Activated CD8-positive, alpha-beta memory T cell treated with anti-CD3 and anti-CD28 coated beads, Interleukin-2, amount 10 ng/mL, durations not matched to agents 7 days and 5 days (primary cell): Measurements from ENCODE around the gene NCAM1. TPM values are rescaled to one million over a fixed set of nuclear protein-coding genes. Genes with fewer than 3 reads are reported as not detected.

Source experiments
- ATAC-seq: fragments of 150-1000 bp; cut with Tn5 transposase; one replicate; pipeline ENCODE4 v1.10.0; 2021; ENCODE audit warnings: moderate library complexity
- CTCF ChIA-PET: fragments of 350-600 bp; sonication (Branson Sonifier 250); formaldehyde crosslinking; loops from one replicate; lab custom pipeline; 2021; ENCODE audit warnings: antibody characterized with exemption; lab: Charles Lee
- DNase-seq: peaks from one replicate; pipeline ENCODE4 v3.0.0-alpha.2; 2020
- H3K27ac Mint-ChIP-seq: one replicate; pipeline ENCODE4 v1.8.0; 2021; ENCODE audit warnings: mild to moderate bottlenecking, mixed read lengths
- H3K27me3 Mint-ChIP-seq: one replicate; pipeline ENCODE4 v1.8.0; 2021; ENCODE audit warnings: mixed read lengths
- H3K36me3 Mint-ChIP-seq: one replicate; pipeline ENCODE4 v1.8.0; 2021; ENCODE audit warnings: mild to moderate bottlenecking, mixed read lengths
- H3K4me1 Mint-ChIP-seq: one replicate; pipeline ENCODE4 v1.8.0; 2021; ENCODE audit warnings: mixed read lengths
- H3K4me3 Mint-ChIP-seq: one replicate; pipeline ENCODE4 v1.8.0; 2021; ENCODE audit warnings: mild to moderate bottlenecking, moderate library complexity, mixed read lengths
- H3K9me3 Mint-ChIP-seq: one replicate; pipeline ENCODE4 v1.8.0; 2022; ENCODE audit warnings: low read depth, mixed read lengths
- total RNA-seq, 2 experiments: library from RNA; stranded (reverse); gene quantifications; one replicate each; pipeline ENCODE4 v1.2.3, GENCODE V29; 2021

The NCAM1 gene
- total RNA-seq, 2 experiments from 2014 or later = 1.8 to 4.1 TPM

DNA sequence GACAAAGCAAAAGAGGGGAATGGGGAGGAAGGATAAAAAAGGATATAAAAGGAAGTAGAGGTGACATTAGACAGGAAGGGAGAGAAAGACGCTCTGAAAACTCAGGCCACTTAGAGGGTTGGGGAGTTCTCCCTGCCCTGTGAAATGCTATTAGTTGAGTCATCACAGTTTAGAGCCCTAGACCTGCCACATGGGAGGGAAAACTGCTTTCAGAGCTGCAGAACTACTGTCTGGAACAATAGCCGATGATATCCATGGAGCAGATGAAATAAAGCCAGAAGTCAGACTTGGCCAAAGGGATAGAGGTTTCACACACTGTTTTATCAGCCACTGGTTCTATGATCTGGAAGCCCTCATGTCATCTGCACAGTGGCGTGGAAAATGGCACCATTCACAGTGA, 157.9 kb downstream of the NCAM1 start:
- CTCF ChIA-PET = no interaction called here
- no peak for DNase-seq
- no peak overlapping the region for H3K27ac Mint-ChIP-seq
- no peaks in the 10 kb centered on the region for H3K36me3 Mint-ChIP-seq
- H3K4me1 Mint-ChIP-seq = no peaks in the 10 kb centered on the region
- H3K9me3 Mint-ChIP-seq = no peaks in the 10 kb centered on the region
- no peak for ATAC-seq
- no peak overlapping the region for H3K4me3 Mint-ChIP-seq
- peaks cover 40% of the 10 kb centered on the region for H3K27me3 Mint-ChIP-seq

DNA sequence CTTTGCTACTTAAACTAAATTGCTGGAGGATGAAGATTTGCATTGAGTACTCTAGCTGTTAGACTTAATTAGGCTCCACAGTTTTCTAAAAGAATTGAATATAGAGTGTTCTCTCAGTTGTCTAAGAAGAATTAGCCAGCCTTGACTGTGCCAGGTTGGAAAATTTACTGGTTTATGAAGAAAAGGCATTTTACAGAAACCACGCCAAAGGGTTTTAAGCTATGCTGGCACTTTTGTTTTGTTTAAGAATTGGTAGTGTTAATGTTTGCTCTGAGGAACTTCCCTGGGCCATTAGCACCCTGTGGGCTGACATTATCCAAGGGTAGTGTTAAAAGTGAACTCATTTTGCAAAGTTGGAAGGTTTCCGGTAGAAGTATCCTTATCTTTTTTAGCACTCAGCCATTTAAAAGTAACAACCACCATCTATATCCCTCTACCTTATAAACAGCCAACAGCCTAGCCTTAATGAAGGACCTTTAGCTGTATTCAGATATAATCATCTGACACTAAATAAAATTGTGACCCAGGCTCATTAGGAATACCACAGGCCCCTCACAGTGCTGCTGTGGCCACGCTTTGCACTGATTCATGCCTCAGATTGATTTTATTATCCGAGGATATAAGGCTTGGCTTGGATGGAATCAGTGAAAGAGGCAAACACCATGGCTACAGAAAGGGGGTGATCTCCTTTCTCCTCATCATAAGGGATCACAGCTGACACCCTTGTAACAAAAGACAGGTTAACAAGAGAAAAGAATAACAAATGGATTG, 158.9 kb downstream of the NCAM1 start:
- H3K27ac Mint-ChIP-seq = no peak overlapping the region
- ATAC-seq (no peak), DNase-seq (no peak)
- no peaks in the 10 kb centered on the region for H3K4me1 Mint-ChIP-seq
- H3K4me3 Mint-ChIP-seq = no peak overlapping the region
- CTCF ChIA-PET = no interaction called here
- H3K27me3 Mint-ChIP-seq = peaks cover 37% of the 10 kb centered on the region
- no peaks in the 10 kb centered on the region for H3K9me3 Mint-ChIP-seq
- H3K36me3 Mint-ChIP-seq = no peaks in the 10 kb centered on the region

DNA sequence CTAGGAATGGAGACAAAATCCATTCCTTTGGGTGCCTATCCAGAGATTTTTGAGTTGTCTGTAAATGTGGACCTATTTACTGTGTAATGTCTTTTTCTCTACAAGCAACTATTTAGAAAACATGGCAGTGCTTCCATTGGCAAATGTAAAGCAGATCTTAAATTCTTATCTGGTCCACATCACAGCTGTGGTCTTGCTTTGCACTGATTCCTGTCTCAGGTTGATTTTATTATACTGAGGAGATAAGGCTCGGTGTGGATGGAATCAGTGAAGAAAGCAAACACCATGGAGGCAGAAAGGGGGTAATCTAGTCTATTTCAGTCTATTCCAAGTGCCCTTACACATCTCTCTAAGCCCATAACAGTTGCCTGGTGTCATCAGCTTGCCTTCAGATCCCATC, 160.5 kb downstream of the NCAM1 start:
- H3K9me3 Mint-ChIP-seq = no peaks in the 10 kb centered on the region
- peaks cover 37% of the 10 kb centered on the region for H3K27me3 Mint-ChIP-seq
- ATAC-seq = no peak
- H3K27ac Mint-ChIP-seq = no peak overlapping the region
- no peaks in the 10 kb centered on the region for H3K36me3 Mint-ChIP-seq
- no peak overlapping the region for H3K4me3 Mint-ChIP-seq
- CTCF ChIA-PET = no interaction called here
- H3K4me1 Mint-ChIP-seq = no peaks in the 10 kb centered on the region
- DNase-seq = no peak

DNA sequence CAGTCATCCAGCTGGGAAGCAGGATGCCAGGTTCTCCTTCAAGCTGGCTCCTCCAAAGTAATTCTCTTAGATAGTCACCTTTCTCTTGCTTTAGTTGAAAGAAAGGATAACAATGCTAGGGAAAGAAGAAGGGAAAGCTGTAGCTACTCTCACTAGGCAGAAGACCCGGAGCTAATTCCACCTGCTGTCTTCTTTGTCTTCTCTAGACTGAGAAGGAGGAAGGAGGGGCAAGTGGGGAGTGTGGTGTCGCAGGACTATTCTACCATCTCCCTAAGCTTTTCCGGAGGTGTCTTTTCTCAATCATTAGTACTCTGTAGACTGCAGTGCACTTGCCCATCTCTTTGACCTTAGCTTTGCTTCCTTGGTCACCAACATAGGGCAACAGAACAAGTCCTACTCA, 162.8 kb downstream of the NCAM1 start:
- Mint-ChIP-seq H3K27ac (no peak overlapping the region), H3K9me3 (no peaks in the 10 kb centered on the region), H3K27me3 (peaks cover 21% of the 10 kb centered on the region), H3K4me3 (no peak overlapping the region), H3K36me3 (no peaks in the 10 kb centered on the region), H3K4me1 (no peaks in the 10 kb centered on the region)
- CTCF ChIA-PET = no interaction called here
- no peak for DNase-seq
- no peak for ATAC-seq

DNA sequence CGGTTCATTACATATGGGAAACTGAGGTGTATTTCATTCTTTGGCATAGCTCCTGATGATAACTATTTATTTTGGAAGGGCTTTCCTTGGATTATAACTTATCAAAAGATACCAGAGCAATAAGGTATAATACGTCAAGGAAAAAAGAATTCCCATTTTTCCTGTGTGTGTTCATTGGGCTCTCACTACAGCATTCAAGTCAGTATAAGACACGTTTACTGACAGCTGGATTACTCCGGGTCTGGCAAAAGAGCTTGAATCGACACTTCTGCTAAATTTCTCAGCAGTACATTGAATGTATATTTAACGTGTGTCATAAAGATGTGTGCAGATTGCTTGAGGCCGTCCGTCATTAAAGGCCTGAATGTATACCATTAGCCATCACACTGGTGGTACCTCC, 163.4 kb downstream of the NCAM1 start:
- Mint-ChIP-seq H3K36me3 (no peaks in the 10 kb centered on the region), H3K27me3 (peaks cover 24% of the 10 kb centered on the region), H3K4me1 (no peaks in the 10 kb centered on the region), H3K4me3 (no peak overlapping the region), H3K9me3 (no peaks in the 10 kb centered on the region), H3K27ac (no peak overlapping the region)
- CTCF ChIA-PET = no interaction called here
- DNase-seq (no peak), ATAC-seq (no peak)

DNA sequence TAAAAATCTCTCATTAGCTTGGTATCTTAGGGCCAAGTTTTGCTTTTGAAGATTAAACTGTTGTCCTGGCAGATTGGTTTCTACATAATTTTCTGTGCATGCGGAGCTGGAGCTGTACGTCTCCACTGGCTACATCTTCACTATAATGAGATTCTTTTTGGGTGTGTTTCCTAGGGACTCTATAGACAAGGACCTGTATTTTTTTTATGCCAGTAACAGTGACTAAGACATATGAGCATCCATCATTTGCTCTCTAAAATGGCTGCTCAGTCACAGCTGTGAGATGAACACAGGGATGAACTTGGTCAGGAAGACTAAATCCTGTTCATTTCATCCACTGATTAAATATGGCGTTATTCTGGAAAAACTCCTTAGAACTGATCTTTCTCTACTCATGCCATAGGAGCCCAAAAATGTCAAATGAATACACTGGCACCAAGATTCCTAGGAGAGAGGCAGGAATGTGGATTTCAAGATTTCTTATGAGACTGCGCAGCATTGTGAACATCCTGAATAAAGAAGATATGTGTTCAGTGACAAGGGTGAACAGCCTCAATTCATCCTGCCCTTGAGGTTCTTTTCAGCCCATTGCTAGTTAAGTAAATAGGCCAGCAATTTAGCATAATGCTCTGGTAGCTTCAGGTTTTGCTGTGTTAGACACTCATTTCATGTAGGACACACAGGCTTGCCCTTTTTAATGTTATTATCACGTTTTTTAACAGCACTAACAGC, 168.2 kb downstream of the NCAM1 start:
- H3K27me3 Mint-ChIP-seq = peaks cover 9% of the 10 kb centered on the region
- DNase-seq = no peak
- no peak overlapping the region for H3K27ac Mint-ChIP-seq
- no peaks in the 10 kb centered on the region for H3K36me3 Mint-ChIP-seq
- no peaks in the 10 kb centered on the region for H3K4me1 Mint-ChIP-seq
- ATAC-seq = no peak
- no peaks in the 10 kb centered on the region for H3K9me3 Mint-ChIP-seq
- CTCF ChIA-PET = no interaction called here
- H3K4me3 Mint-ChIP-seq = no peak overlapping the region

DNA sequence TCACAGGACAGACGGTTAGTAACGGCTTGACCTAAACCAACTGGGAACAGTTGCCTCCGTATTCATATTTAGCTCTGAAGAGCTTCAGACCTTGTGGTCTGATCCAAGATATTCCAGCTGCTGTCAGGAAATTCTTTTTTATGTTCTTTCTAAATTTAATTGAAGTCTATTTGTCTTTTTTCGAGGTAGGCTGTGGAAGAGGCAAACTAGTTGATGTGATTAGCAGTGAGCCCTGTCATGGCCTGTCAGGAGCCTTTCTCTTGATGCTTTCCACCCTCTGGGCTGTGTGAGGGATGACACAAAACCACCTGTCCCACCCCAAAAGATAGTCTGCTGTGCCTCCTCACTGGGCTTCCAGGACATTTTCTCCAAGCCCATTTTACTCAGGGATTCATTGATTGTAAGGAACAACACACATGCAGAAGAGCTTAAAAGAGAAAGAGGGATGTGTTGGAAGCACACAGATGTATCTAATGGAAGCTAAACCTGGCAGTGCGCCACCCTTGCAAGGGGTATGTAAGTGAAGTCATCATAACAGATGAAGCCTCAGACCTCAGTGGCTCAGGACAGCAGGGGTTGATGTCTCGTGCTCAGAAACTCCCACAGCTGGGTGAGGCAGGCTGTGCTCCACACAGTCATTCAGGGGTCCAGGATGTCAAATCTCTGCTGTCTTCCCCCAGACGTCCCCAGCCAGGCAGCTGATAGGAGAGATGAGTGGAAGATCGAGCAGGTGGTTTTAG, 170.0 kb downstream of the NCAM1 start:
- H3K27ac Mint-ChIP-seq = no peak overlapping the region
- no peaks in the 10 kb centered on the region for H3K4me1 Mint-ChIP-seq
- H3K4me3 Mint-ChIP-seq = no peak overlapping the region
- no peaks in the 10 kb centered on the region for H3K9me3 Mint-ChIP-seq
- CTCF ChIA-PET = interaction anchor here (1.0 kb wide), 1 partner anchor 17 kb away, joined by 3 read pairs; no protein-coding TSS in a partner anchor
- no peak for DNase-seq
- peaks cover 11% of the 10 kb centered on the region for H3K27me3 Mint-ChIP-seq
- ATAC-seq = no peak
- H3K36me3 Mint-ChIP-seq = no peaks in the 10 kb centered on the region

DNA sequence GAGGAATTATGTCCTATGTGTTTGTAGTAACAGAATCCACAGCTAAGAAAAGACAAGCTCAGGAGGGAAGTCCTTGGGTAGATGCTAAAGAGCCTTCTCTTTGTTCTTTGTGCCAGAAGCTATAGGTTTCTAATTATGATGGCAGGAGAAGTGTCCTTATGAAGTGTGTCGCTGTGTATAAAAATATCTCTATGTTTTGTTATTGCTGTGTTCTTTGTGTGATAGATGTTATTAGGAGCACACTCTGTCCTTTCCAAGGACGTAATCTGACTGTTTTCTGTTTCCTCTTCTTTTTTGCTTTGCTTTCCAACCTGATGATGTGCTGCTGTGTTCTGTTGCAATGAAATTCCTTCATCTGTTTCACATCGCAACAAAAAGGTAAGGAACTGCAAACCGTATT, 171.9 kb downstream of the NCAM1 start:
- CTCF ChIA-PET = no interaction called here
- H3K36me3 Mint-ChIP-seq = no peaks in the 10 kb centered on the region
- no peak overlapping the region for H3K27ac Mint-ChIP-seq
- H3K9me3 Mint-ChIP-seq = no peaks in the 10 kb centered on the region
- no peak overlapping the region for H3K4me3 Mint-ChIP-seq
- ATAC-seq (no peak), DNase-seq (no peak)
- no peaks in the 10 kb centered on the region for H3K4me1 Mint-ChIP-seq
- H3K27me3 Mint-ChIP-seq = peaks cover 27% of the 10 kb centered on the region

DNA sequence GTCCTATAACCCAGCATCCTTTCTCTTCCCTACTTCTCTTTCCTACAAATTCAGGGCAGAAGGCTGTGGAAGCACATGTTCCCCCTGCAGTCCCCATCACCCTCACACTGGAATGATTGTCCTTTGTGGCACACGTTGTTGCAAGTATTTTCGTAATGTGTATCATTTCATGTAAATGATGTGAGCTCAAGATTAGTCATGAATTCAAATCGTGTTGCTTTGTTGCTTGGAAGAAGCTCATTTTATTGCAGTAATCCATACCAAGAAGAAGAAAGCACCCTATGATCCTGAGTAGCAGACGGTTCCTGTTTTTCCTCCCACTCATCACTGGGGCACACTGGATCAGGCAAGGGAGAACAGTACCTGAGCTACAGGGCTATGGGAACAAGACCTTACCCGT, 173.4 kb downstream of the NCAM1 start:
- no peak for ATAC-seq
- no peaks in the 10 kb centered on the region for H3K4me1 Mint-ChIP-seq
- no peak overlapping the region for H3K27ac Mint-ChIP-seq
- no peak for DNase-seq
- no peaks in the 10 kb centered on the region for H3K36me3 Mint-ChIP-seq
- H3K9me3 Mint-ChIP-seq = no peaks in the 10 kb centered on the region
- no peak overlapping the region for H3K4me3 Mint-ChIP-seq
- H3K27me3 Mint-ChIP-seq = peaks cover 34% of the 10 kb centered on the region
- CTCF ChIA-PET = no interaction called here

DNA sequence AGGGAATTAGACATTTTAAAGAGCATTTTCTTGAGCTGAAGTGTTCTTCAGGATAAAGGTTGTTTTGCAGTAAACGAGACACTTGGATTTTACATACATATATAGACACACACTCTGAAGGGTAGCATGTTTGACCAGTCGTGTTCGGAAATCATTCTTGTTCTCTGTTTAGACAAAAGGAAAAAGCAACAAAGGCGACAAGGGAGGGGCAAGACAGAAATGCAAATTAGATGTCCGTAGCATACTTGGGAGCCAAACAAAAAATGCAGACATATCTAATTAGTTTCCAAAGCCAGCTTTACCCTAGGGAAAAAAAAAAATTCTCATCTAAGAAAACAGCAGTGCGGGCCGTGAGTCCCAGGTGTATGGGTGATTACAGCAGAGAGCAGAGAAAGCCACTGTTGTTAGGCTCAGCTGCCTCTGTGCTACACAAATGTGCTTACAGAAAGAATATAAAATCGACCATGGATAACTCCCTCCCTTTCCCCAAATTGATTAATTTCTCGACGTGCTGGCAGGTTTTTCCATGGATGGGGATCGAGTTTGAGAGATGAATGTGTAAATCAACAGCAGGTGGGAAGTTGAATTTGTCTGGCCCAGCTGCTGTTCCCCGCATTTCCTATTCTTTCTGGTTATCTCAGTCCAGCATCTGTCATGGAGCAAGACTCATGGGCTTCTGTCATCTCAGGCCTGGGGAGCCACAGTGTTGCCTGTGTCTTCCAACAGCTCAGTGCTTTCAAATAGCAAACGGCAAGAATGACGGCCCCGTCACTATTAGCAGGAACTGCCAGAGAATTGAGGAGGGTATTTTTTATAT, 176.7 kb downstream of the NCAM1 start:
- H3K27ac Mint-ChIP-seq = no peak overlapping the region
- no peaks in the 10 kb centered on the region for H3K9me3 Mint-ChIP-seq
- H3K4me3 Mint-ChIP-seq = no peak overlapping the region
- CTCF ChIA-PET = no interaction called here
- no peaks in the 10 kb centered on the region for H3K36me3 Mint-ChIP-seq
- no peaks in the 10 kb centered on the region for H3K4me1 Mint-ChIP-seq
- no peak for DNase-seq
- no peak for ATAC-seq
- H3K27me3 Mint-ChIP-seq = peaks cover 41% of the 10 kb centered on the region

DNA sequence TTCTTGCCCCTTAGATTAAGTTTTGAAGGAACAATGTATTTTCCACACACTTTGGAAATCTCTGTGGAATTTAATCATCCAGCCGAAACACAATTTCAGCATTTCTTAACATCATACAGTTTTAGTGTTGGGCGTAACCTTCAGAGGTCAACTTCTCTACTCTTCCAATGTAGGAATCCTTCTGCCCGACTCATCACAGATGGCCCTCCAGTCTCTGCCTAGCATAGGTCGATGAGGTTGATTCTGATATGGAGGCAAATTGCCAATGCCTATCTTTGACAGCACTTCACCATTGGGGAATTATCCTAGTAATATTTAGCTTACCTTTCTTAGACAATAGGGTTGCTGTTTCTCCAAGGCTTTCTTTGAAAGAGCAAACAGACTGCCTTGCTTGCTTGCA, 177.5 kb downstream of the NCAM1 start:
- CTCF ChIA-PET = no interaction called here
- Mint-ChIP-seq H3K27me3 (peaks cover 44% of the 10 kb centered on the region), H3K27ac (no peak overlapping the region), H3K4me3 (no peak overlapping the region), H3K4me1 (no peaks in the 10 kb centered on the region), H3K36me3 (no peaks in the 10 kb centered on the region), H3K9me3 (no peaks in the 10 kb centered on the region)
- DNase-seq (no peak), ATAC-seq (no peak)

DNA sequence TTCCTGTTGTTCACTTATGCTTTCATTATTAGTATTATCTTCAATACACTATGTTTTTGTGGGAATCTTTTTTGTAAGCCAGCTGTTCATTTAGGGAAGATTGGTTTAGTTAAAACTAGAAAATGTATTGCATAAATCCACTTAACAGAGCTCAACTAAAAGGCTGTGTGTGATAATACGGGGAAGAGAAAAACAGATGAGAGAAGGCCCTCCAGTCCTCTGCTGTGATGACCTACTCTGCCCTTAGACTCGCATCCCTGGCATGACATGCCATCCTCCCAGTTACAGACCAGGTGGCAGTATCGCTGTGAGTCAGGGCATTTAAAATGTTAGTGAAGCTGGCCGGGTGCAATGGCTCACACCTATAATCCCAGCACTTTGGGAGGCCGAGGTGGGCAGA, 179.8 kb downstream of the NCAM1 start:
- H3K4me1 Mint-ChIP-seq = no peaks in the 10 kb centered on the region
- H3K4me3 Mint-ChIP-seq = no peak overlapping the region
- H3K9me3 Mint-ChIP-seq = no peaks in the 10 kb centered on the region
- ATAC-seq (no peak), DNase-seq (no peak)
- CTCF ChIA-PET = no interaction called here
- no peaks in the 10 kb centered on the region for H3K36me3 Mint-ChIP-seq
- H3K27ac Mint-ChIP-seq = no peak overlapping the region
- H3K27me3 Mint-ChIP-seq = peaks cover 48% of the 10 kb centered on the region

DNA sequence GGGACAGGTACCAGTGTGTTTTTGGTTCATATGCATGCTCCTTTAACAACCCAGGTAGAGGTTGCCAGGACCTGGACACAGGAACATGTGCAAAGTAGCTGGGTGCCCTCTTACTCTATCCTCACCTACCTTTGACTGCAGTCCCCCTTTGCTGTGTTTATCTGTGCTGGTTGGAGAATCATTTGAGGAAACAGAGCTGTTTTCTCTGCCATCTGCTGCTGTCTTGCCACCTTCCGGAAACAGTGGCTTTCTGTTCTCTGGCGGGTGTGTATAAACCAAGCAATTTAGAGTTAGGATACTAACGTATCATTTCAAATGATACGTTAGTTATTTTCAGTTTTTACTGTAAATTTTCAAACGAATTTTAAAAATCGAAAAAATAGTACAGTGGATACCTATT, 181.3 kb downstream of the NCAM1 start:
- Mint-ChIP-seq H3K36me3 (no peaks in the 10 kb centered on the region), H3K9me3 (no peaks in the 10 kb centered on the region), H3K4me3 (no peak overlapping the region), H3K27ac (no peak overlapping the region), H3K4me1 (no peaks in the 10 kb centered on the region), H3K27me3 (peaks cover 33% of the 10 kb centered on the region)
- CTCF ChIA-PET = no interaction called here
- ATAC-seq = no peak
- DNase-seq = no peak
